IMR-90 (cell line): ENCODE measurements around the gene FOXP1. TPM values are rescaled to one million over a fixed set of nuclear protein-coding genes. Genes with fewer than 3 reads are reported as not detected.
A peak's percentile ranks its signal among the peaks of the same experiment; 100 is the strongest.

Experiments
- ATAC-seq: fragments of 200-7000 bp; cut with Tn5 transposase; 2 replicates; pipeline ENCODE4 v1.9.1; 2020; ENCODE audit warnings: low read depth, mild to moderate bottlenecking, moderate library complexity
- BruUV-seq: library from RNA; stranded (reverse); fragments of 400-500 nt; replicated peaks from 2 replicates; lab custom pipeline; 2021; lab: Mats Ljungman, UMichigan
- CTCF ChIA-PET: fragments of 300-600 bp; formaldehyde crosslinking; extraction: SDS; loops from one replicate; lab custom pipeline; 2021; ENCODE audit warnings: antibody characterized with exemption; lab: Yijun Ruan, JAX
- POLR2A ChIA-PET: fragments of 300-600 bp; sonication (Branson Sonifier 250); formaldehyde crosslinking; loops from one replicate; lab custom pipeline; 2022; ENCODE audit warnings: antibody characterized with exemption; ENCODE audit not compliant: unreplicated experiment; lab: Charles Lee
- DNase-seq: peaks from one replicate; pipeline ENCODE4 v3.0.0; 2013
- H2AFZ ChIP-seq: replicated peaks from 2 replicates; pipeline ENCODE3; 2013; ENCODE audit warnings: low read length, mild to moderate bottlenecking; ENCODE audit not compliant: poor library complexity
- H2AK5ac ChIP-seq: 2 replicates; pipeline ENCODE4 v1.6.1; 2013; ENCODE audit warnings: low read depth, low read length, inconsistent platforms
- H2AK9ac ChIP-seq: replicated peaks from 2 replicates; pipeline ENCODE3; 2013; ENCODE audit warnings: mild to moderate bottlenecking, low read depth, low read length, moderate library complexity; ENCODE audit not compliant: poor library complexity
- H2BK120ac ChIP-seq: 2 replicates; pipeline ENCODE4 v1.6.1; 2013; ENCODE audit warnings: low read depth, low read length, inconsistent platforms
- H2BK15ac ChIP-seq: 3 replicates; pipeline ENCODE4 v1.6.1; 2013; ENCODE audit warnings: low read depth, low read length, inconsistent platforms
- H2BK20ac ChIP-seq: 2 replicates; pipeline ENCODE4 v1.6.1; 2013; ENCODE audit warnings: low read depth, mild to moderate bottlenecking, inconsistent platforms, low read length, moderate library complexity
- H2BK5ac ChIP-seq: 2 replicates; pipeline ENCODE4 v1.6.1; 2013; ENCODE audit warnings: mild to moderate bottlenecking, low read depth, low read length, inconsistent platforms; ENCODE audit not compliant: poor library complexity, severe bottlenecking
- H3K14ac ChIP-seq: replicated peaks from 2 replicates; pipeline ENCODE4 v1.6.1; 2013; ENCODE audit warnings: low read depth, low read length, inconsistent platforms
- H3K18ac ChIP-seq: 2 replicates; pipeline ENCODE4 v1.6.1; 2013; ENCODE audit warnings: low read depth, low read length, control low read depth
- H3K23ac ChIP-seq: 2 replicates; pipeline ENCODE4 v1.6.1; 2013; ENCODE audit warnings: low read depth, low read length, inconsistent platforms
- H3K27ac ChIP-seq: 2 replicates; pipeline ENCODE4 v1.5.1; 2013; ENCODE audit warnings: mild to moderate bottlenecking, control low read depth, low read length; ENCODE audit not compliant: insufficient read depth
- H3K27me3 ChIP-seq: 2 replicates; pipeline ENCODE4 v1.6.1; 2013; ENCODE audit warnings: low read length; ENCODE audit not compliant: control insufficient read depth, insufficient read depth
- H3K36me3 ChIP-seq: 2 replicates; pipeline ENCODE4 v1.6.1; 2013; ENCODE audit warnings: low read length, mixed read lengths; ENCODE audit not compliant: control insufficient read depth, insufficient read depth
- H3K4ac ChIP-seq: 2 replicates; pipeline ENCODE4 v1.6.1; 2013; ENCODE audit warnings: low read depth, low read length, inconsistent platforms
- H3K4me1 ChIP-seq: 2 replicates; pipeline ENCODE4 v1.6.1; 2013; ENCODE audit warnings: low read length, mixed read lengths; ENCODE audit not compliant: control insufficient read depth, insufficient read depth
- H3K4me2 ChIP-seq: 2 replicates; pipeline ENCODE4 v1.6.1; 2013; ENCODE audit warnings: low read depth, mild to moderate bottlenecking, control low read depth, low read length, moderate library complexity
- H3K4me3 ChIP-seq: 2 replicates; pipeline ENCODE4 v1.5.1; 2013; ENCODE audit warnings: low read depth, mild to moderate bottlenecking, control low read depth, low read length, moderate library complexity; ENCODE audit not compliant: insufficient read depth
- H3K56ac ChIP-seq: 2 replicates; pipeline ENCODE4 v1.6.1; 2013; ENCODE audit warnings: low read length, inconsistent platforms; ENCODE audit not compliant: insufficient read depth; ENCODE audit errors: extremely low read depth
- H3K79me1 ChIP-seq, 2 experiments: 2 replicates each; pipeline ENCODE4 v1.6.1; 2013; ENCODE audit warnings: low read length in 2 of 2, inconsistent platforms in 1 of 2, low read depth in 1 of 2
- H3K9ac ChIP-seq: 2 replicates; pipeline ENCODE4 v1.6.1; 2013; ENCODE audit warnings: low read depth, low read length, control low read depth
- H3K9me1 ChIP-seq: 2 replicates; pipeline ENCODE4 v1.6.1; 2013; ENCODE audit warnings: low read length, inconsistent platforms; ENCODE audit not compliant: insufficient read depth
- H3K9me3 ChIP-seq: 2 replicates; pipeline ENCODE4 v1.6.1; 2013; ENCODE audit warnings: low read length; ENCODE audit not compliant: control insufficient read depth, insufficient read depth
- H4K20me1 ChIP-seq: 2 replicates; pipeline ENCODE4 v1.6.1; 2013; ENCODE audit warnings: low read length, inconsistent platforms; ENCODE audit not compliant: insufficient read depth
- H4K5ac ChIP-seq: 2 replicates; pipeline ENCODE4 v1.6.1; 2013; ENCODE audit warnings: mild to moderate bottlenecking, low read depth, low read length, control low read depth
- H4K8ac ChIP-seq, 2 experiments: 2 replicates each; pipeline ENCODE4 v1.6.1; 2013; ENCODE audit warnings: low read depth in 2 of 2, low read length in 2 of 2, control low read depth in 1 of 2, inconsistent platforms in 1 of 2
- H4K91ac ChIP-seq: 2 replicates; pipeline ENCODE4 v1.6.1; 2013; ENCODE audit warnings: low read depth, low read length, inconsistent platforms; ENCODE audit not compliant: insufficient read depth
- BHLHE40 ChIP-seq: fragments of 150-350 bp; IDR thresholded peaks from 2 replicates; pipeline ENCODE4 v1.6.1; 2016; ENCODE audit warnings: mild to moderate bottlenecking, low read depth, low read length
- CEBPB ChIP-seq: IDR thresholded peaks from 2 replicates; pipeline ENCODE4 v1.6.1; 2012; ENCODE audit warnings: low read depth, low read length, improper control_type of control experiment
- CTCF ChIP-seq: conservative IDR thresholded peaks from 2 replicates; pipeline ENCODE4 v1.5.1; 2012; ENCODE audit warnings: mild to moderate bottlenecking, low read depth, low read length, improper control_type of control experiment
- FOS ChIP-seq: fragments of 150-350 bp; IDR thresholded peaks from 2 replicates; pipeline ENCODE4 v1.6.1; 2016; ENCODE audit warnings: low read depth, low read length
- RAD21 ChIP-seq: IDR thresholded peaks from 2 replicates; pipeline ENCODE4 v1.6.1; 2012; ENCODE audit warnings: low read length, improper control_type of control experiment
- RFX5 ChIP-seq: IDR thresholded peaks from 2 replicates; pipeline ENCODE4 v1.8.0; 2012; ENCODE audit warnings: low read depth, mild to moderate bottlenecking, low read length, moderate library complexity
- SMC3 ChIP-seq: fragments of 150-350 bp; IDR thresholded peaks from 2 replicates; pipeline ENCODE4 v1.6.1; 2016; ENCODE audit warnings: low read depth, mild to moderate bottlenecking, antibody characterized with exemption, low read length, moderate library complexity
- WGBS, 2 experiments: methylation state at CpG; one replicate each; pipeline versions ENCODE4 v1.1.5 to v1.1.7; 2013; ENCODE audit warnings: missing lambda C conversion rate in 2 of 2; ENCODE audit not compliant: insufficient read length in 1 of 2; ENCODE audit errors: extremely low coverage in 2 of 2; 5-methylcytosine and 5-hydroxymethylcytosine counted together
- dilution Hi-C: fragments of 300-500 bp; cut with HindIII; formaldehyde crosslinking; loops from one replicate; pipeline ENCODE4 v1.14.3; 2018; ENCODE audit warnings: low sequenced_read_pairs; ENCODE audit not compliant: unreplicated experiment
- in situ Hi-C: fragments of 300-500 bp; cut with MboI; formaldehyde crosslinking; loops from 3 replicates; pipeline ENCODE4 v1.14.3; 2019; ENCODE audit warnings: low sequenced_read_pairs, inconsistent platforms, mixed read lengths
- intact Hi-C: fragments of 100-400 bp; cut with micrococcal nuclease; formaldehyde crosslinking; loops from 2 replicates; pipeline ENCODE4 v1.10.0; 2022
- polyA plus RNA-seq, 3 experiments: library from polyadenylated mRNA; depleted of rRNA; stranded (reverse); fragments of >200 nt; gene quantifications; 2 replicates each; pipeline ENCODE4 v1.2.3, GENCODE V29; 2012; ENCODE audit warnings: low replicate concordance in 1 of 3
- total RNA-seq: library from RNA; depleted of rRNA; stranded (reverse); fragments of >200 nt; gene quantifications from 2 replicates; pipeline ENCODE4 v1.2.3, GENCODE V29; 2012

FOXP1 gene
- total and polyA plus RNA-seq, 2 of the 4 experiments (the other 2 are of a cell fraction), result 37.0 to 132 TPM

GRCh38 chr3:71104976-71105375 lies 478.6 kb downstream of the FOXP1 start:
- Histone ChIP-seq H3K36me3 (no peaks in the 10 kb centered on the region; the same call in 1 of the 2 replicates), H2BK20ac (peak overlapping the region; percentile 73), H3K14ac (0 out of 2 replicates have a peak overlapping the region, but pooled peaks have one; percentile 38), H4K8ac (peak overlapping the region in 1 of 2 experiments; percentile 68; a peak in 2 of 4 replicates), H4K91ac (peak overlapping the region; percentile 28; the same call in 1 of the 2 replicates), H3K9ac (no peak overlapping the region), H4K5ac (peak overlapping the region; percentile 49; the same call in 1 of the 2 replicates), H2AK9ac (no peak overlapping the region), H3K9me3 (no peaks in the 10 kb centered on the region), H3K4ac (peak overlapping the region; percentile 44), H2BK5ac (peak overlapping the region; percentile 41), H3K56ac (no peak overlapping the region), H2BK15ac (peak overlapping the region; percentile 68; the same call in 2 of the 3 replicates), H3K79me1 (peaks cover 24 to 68% of the 10 kb centered on the region in 2 experiments), H2AK5ac (peak overlapping the region; percentile 86), H3K9me1 (peaks cover 8% of the 10 kb centered on the region), H2AFZ (no peak overlapping the region), H3K23ac (peak overlapping the region; percentile 41; the same call in 1 of the 2 replicates), H3K4me1 (peaks cover 36% of the 10 kb centered on the region), H3K27ac (no peak overlapping the region), H2BK120ac (peak overlapping the region; percentile 29; the same call in 1 of the 2 replicates), H3K4me3 (no peak overlapping the region), H3K18ac (peak overlapping the region; percentile 64; the same call in 1 of the 2 replicates), H3K27me3 (no peaks in the 10 kb centered on the region), H4K20me1 (no peaks in the 10 kb centered on the region), H3K4me2 (no peak overlapping the region)
- DNase-seq (no peak), ATAC-seq (no peak)
- no peak for TF ChIP-seq FOS
- no peak for TF ChIP-seq RFX5
- TF ChIP-seq SMC3, result no peak
- TF ChIP-seq BHLHE40, result no peak
- no peak for TF ChIP-seq CEBPB
- no peak for TF ChIP-seq RAD21
- TF ChIP-seq CTCF, result no peak
- in situ Hi-C loops (no loop called here), intact Hi-C loops (loop anchor here (10.0 kb wide), 2 partner anchors 120 to 580 kb away; no protein-coding TSS in a partner anchor), dilution Hi-C loops (no loop called here)
- ChIA-PET CTCF (no interaction called here), POLR2A (no interaction called here)
- WGBS, 2 experiments, result 83% methylated on average over 4 of the region's 6 CpGs; no CpG with 5 or more reads in 1 of the 2 experiments
- no TSS peak for BruUV-seq
